IMR-90 (cell line): ENCODE measurements around the gene ADAMTS8. TPM values are rescaled to one million over a fixed set of nuclear protein-coding genes. Genes with fewer than 3 reads are reported as not detected.

Experiments
- ATAC-seq: fragments of 200-7000 bp; cut with Tn5 transposase; 2 replicates; pipeline ENCODE4 v1.9.1; 2020; ENCODE audit warnings: low read depth, mild to moderate bottlenecking, moderate library complexity
- BruUV-seq: library from RNA; stranded (reverse); fragments of 400-500 nt; replicated peaks from 2 replicates; lab custom pipeline; 2021; lab: Mats Ljungman, UMichigan
- CTCF ChIA-PET: fragments of 300-600 bp; formaldehyde crosslinking; extraction: SDS; loops from one replicate; lab custom pipeline; 2021; ENCODE audit warnings: antibody characterized with exemption; lab: Yijun Ruan, JAX
- POLR2A ChIA-PET: fragments of 300-600 bp; sonication (Branson Sonifier 250); formaldehyde crosslinking; loops from one replicate; lab custom pipeline; 2022; ENCODE audit warnings: antibody characterized with exemption; ENCODE audit not compliant: unreplicated experiment; lab: Charles Lee
- DNase-seq: peaks from one replicate; pipeline ENCODE4 v3.0.0; 2013
- H2AFZ ChIP-seq: replicated peaks from 2 replicates; pipeline ENCODE3; 2013; ENCODE audit warnings: low read length, mild to moderate bottlenecking; ENCODE audit not compliant: poor library complexity
- H2AK5ac ChIP-seq: 2 replicates; pipeline ENCODE4 v1.6.1; 2013; ENCODE audit warnings: low read depth, low read length, inconsistent platforms
- H2AK9ac ChIP-seq: replicated peaks from 2 replicates; pipeline ENCODE3; 2013; ENCODE audit warnings: mild to moderate bottlenecking, low read depth, low read length, moderate library complexity; ENCODE audit not compliant: poor library complexity
- H2BK120ac ChIP-seq: 2 replicates; pipeline ENCODE4 v1.6.1; 2013; ENCODE audit warnings: low read depth, low read length, inconsistent platforms
- H2BK15ac ChIP-seq: 3 replicates; pipeline ENCODE4 v1.6.1; 2013; ENCODE audit warnings: low read depth, low read length, inconsistent platforms
- H2BK20ac ChIP-seq: 2 replicates; pipeline ENCODE4 v1.6.1; 2013; ENCODE audit warnings: low read depth, mild to moderate bottlenecking, inconsistent platforms, low read length, moderate library complexity
- H2BK5ac ChIP-seq: 2 replicates; pipeline ENCODE4 v1.6.1; 2013; ENCODE audit warnings: mild to moderate bottlenecking, low read depth, low read length, inconsistent platforms; ENCODE audit not compliant: poor library complexity, severe bottlenecking
- H3K14ac ChIP-seq: replicated peaks from 2 replicates; pipeline ENCODE4 v1.6.1; 2013; ENCODE audit warnings: low read depth, low read length, inconsistent platforms
- H3K18ac ChIP-seq: 2 replicates; pipeline ENCODE4 v1.6.1; 2013; ENCODE audit warnings: low read depth, low read length, control low read depth
- H3K23ac ChIP-seq: 2 replicates; pipeline ENCODE4 v1.6.1; 2013; ENCODE audit warnings: low read depth, low read length, inconsistent platforms
- H3K27ac ChIP-seq: 2 replicates; pipeline ENCODE4 v1.5.1; 2013; ENCODE audit warnings: mild to moderate bottlenecking, control low read depth, low read length; ENCODE audit not compliant: insufficient read depth
- H3K27me3 ChIP-seq: 2 replicates; pipeline ENCODE4 v1.6.1; 2013; ENCODE audit warnings: low read length; ENCODE audit not compliant: control insufficient read depth, insufficient read depth
- H3K36me3 ChIP-seq: 2 replicates; pipeline ENCODE4 v1.6.1; 2013; ENCODE audit warnings: low read length, mixed read lengths; ENCODE audit not compliant: control insufficient read depth, insufficient read depth
- H3K4ac ChIP-seq: 2 replicates; pipeline ENCODE4 v1.6.1; 2013; ENCODE audit warnings: low read depth, low read length, inconsistent platforms
- H3K4me1 ChIP-seq: 2 replicates; pipeline ENCODE4 v1.6.1; 2013; ENCODE audit warnings: low read length, mixed read lengths; ENCODE audit not compliant: control insufficient read depth, insufficient read depth
- H3K4me2 ChIP-seq: 2 replicates; pipeline ENCODE4 v1.6.1; 2013; ENCODE audit warnings: low read depth, mild to moderate bottlenecking, control low read depth, low read length, moderate library complexity
- H3K4me3 ChIP-seq: 2 replicates; pipeline ENCODE4 v1.5.1; 2013; ENCODE audit warnings: low read depth, mild to moderate bottlenecking, control low read depth, low read length, moderate library complexity; ENCODE audit not compliant: insufficient read depth
- H3K56ac ChIP-seq: 2 replicates; pipeline ENCODE4 v1.6.1; 2013; ENCODE audit warnings: low read length, inconsistent platforms; ENCODE audit not compliant: insufficient read depth; ENCODE audit errors: extremely low read depth
- H3K79me1 ChIP-seq, 2 experiments: 2 replicates each; pipeline ENCODE4 v1.6.1; 2013; ENCODE audit warnings: low read length in 2 of 2, inconsistent platforms in 1 of 2, low read depth in 1 of 2
- H3K9ac ChIP-seq: 2 replicates; pipeline ENCODE4 v1.6.1; 2013; ENCODE audit warnings: low read depth, low read length, control low read depth
- H3K9me1 ChIP-seq: 2 replicates; pipeline ENCODE4 v1.6.1; 2013; ENCODE audit warnings: low read length, inconsistent platforms; ENCODE audit not compliant: insufficient read depth
- H3K9me3 ChIP-seq: 2 replicates; pipeline ENCODE4 v1.6.1; 2013; ENCODE audit warnings: low read length; ENCODE audit not compliant: control insufficient read depth, insufficient read depth
- H4K20me1 ChIP-seq: 2 replicates; pipeline ENCODE4 v1.6.1; 2013; ENCODE audit warnings: low read length, inconsistent platforms; ENCODE audit not compliant: insufficient read depth
- H4K5ac ChIP-seq: 2 replicates; pipeline ENCODE4 v1.6.1; 2013; ENCODE audit warnings: mild to moderate bottlenecking, low read depth, low read length, control low read depth
- H4K8ac ChIP-seq, 2 experiments: 2 replicates each; pipeline ENCODE4 v1.6.1; 2013; ENCODE audit warnings: low read depth in 2 of 2, low read length in 2 of 2, control low read depth in 1 of 2, inconsistent platforms in 1 of 2
- H4K91ac ChIP-seq: 2 replicates; pipeline ENCODE4 v1.6.1; 2013; ENCODE audit warnings: low read depth, low read length, inconsistent platforms; ENCODE audit not compliant: insufficient read depth
- BHLHE40 ChIP-seq: fragments of 150-350 bp; IDR thresholded peaks from 2 replicates; pipeline ENCODE4 v1.6.1; 2016; ENCODE audit warnings: mild to moderate bottlenecking, low read depth, low read length
- CEBPB ChIP-seq: IDR thresholded peaks from 2 replicates; pipeline ENCODE4 v1.6.1; 2012; ENCODE audit warnings: low read depth, low read length, improper control_type of control experiment
- CHD1 ChIP-seq: IDR thresholded peaks from 2 replicates; pipeline ENCODE4 v1.6.1; 2012; ENCODE audit warnings: low read depth, low read length, improper control_type of control experiment
- NFE2L2 ChIP-seq: fragments of 150-350 bp; IDR thresholded peaks from 2 replicates; pipeline ENCODE4 v1.6.1; 2016; ENCODE audit warnings: low read depth, mild to moderate bottlenecking, low read length
- POLR2A ChIP-seq: IDR thresholded peaks from 2 replicates; pipeline ENCODE4 v1.6.1; 2012; ENCODE audit warnings: mild to moderate bottlenecking, low read depth, low read length
- RCOR1 ChIP-seq: IDR thresholded peaks from 2 replicates; pipeline ENCODE4 v1.6.1; 2012; ENCODE audit warnings: mild to moderate bottlenecking, low read length, improper control_type of control experiment; ENCODE audit not compliant: insufficient replicate concordance
- WGBS, 2 experiments: methylation state at CpG; one replicate each; pipeline versions ENCODE4 v1.1.5 to v1.1.7; 2013; ENCODE audit warnings: missing lambda C conversion rate in 2 of 2; ENCODE audit not compliant: insufficient read length in 1 of 2; ENCODE audit errors: extremely low coverage in 2 of 2; 5-methylcytosine and 5-hydroxymethylcytosine counted together
- dilution Hi-C: fragments of 300-500 bp; cut with HindIII; formaldehyde crosslinking; loops from one replicate; pipeline ENCODE4 v1.14.3; 2018; ENCODE audit warnings: low sequenced_read_pairs; ENCODE audit not compliant: unreplicated experiment
- in situ Hi-C: fragments of 300-500 bp; cut with MboI; formaldehyde crosslinking; loops from 3 replicates; pipeline ENCODE4 v1.14.3; 2019; ENCODE audit warnings: low sequenced_read_pairs, inconsistent platforms, mixed read lengths
- intact Hi-C: fragments of 100-400 bp; cut with micrococcal nuclease; formaldehyde crosslinking; loops from 2 replicates; pipeline ENCODE4 v1.10.0; 2022
- polyA plus RNA-seq, 3 experiments: library from polyadenylated mRNA; depleted of rRNA; stranded (reverse); fragments of >200 nt; gene quantifications; 2 replicates each; pipeline ENCODE4 v1.2.3, GENCODE V29; 2012; ENCODE audit warnings: low replicate concordance in 1 of 3
- total RNA-seq: library from RNA; depleted of rRNA; stranded (reverse); fragments of >200 nt; gene quantifications from 2 replicates; pipeline ENCODE4 v1.2.3, GENCODE V29; 2012
- TF ChIP-seq, protein P1 (sequence below): fragments of 150-350 bp; IDR thresholded peaks from 2 replicates; pipeline ENCODE4 v1.6.1; 2017; ENCODE audit warnings: mild to moderate bottlenecking, antibody characterized with exemption, low read length, low read depth

Gene ADAMTS8
- total and polyA plus RNA-seq, 2 of the 4 experiments (the other 2 are of a cell fraction), result under 0.01 to 0.60 TPM

DNA sequence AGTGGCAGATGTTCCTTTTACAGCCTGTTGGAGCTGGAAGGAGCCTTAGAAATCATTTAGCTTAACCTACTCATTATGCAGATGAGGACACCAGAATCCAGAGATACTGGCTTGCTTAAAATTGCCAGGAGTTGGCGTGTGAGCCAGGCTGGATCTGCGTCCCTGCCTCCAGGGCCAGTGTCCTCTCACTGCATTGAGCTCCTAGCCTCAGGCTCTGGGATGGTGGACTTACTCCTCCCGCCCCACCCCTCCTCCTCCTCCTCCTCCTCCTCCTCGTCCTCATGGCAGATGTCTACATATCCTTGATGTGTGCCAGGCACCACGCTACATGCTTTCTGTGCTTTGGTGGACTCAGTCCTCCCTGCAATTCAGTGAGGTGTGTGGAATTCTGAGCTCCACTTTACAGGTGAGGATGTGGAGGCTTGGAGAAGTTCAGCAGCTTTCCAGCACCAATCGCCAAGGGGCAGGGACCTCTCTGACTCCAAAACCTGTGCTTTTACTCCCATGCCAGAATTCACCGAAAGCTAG, 44.1 kb upstream of the ADAMTS8 start:
- H3K4ac ChIP-seq, result no peak overlapping the region
- BruUV-seq, result no TSS peak
- no peak overlapping the region for H4K91ac ChIP-seq
- intact Hi-C loops, result no loop called here
- no peaks in the 10 kb centered on the region for H3K79me1 ChIP-seq
- no peak for ATAC-seq
- peaks cover 77% of the 10 kb centered on the region for H3K36me3 ChIP-seq
- no peak overlapping the region for H2BK120ac ChIP-seq
- H2AFZ ChIP-seq, result no peak overlapping the region
- dilution Hi-C loops, result no loop called here
- no peak overlapping the region for H3K4me3 ChIP-seq
- H3K9me1 ChIP-seq, result peaks cover 17% of the 10 kb centered on the region
- in situ Hi-C loops, result no loop called here
- H2BK5ac ChIP-seq, result no peak overlapping the region
- no peak overlapping the region for H3K4me2 ChIP-seq
- no peak overlapping the region for H3K27ac ChIP-seq
- no peak overlapping the region for H4K8ac ChIP-seq
- no peak overlapping the region for H3K18ac ChIP-seq
- 95% methylated on average over 2 of the region's 7 CpGs; no CpG with 5 or more reads in 1 of the 2 experiments for WGBS, 2 experiments
- no peaks in the 10 kb centered on the region for H3K9me3 ChIP-seq
- H4K20me1 ChIP-seq, result no peaks in the 10 kb centered on the region
- TF ChIP-seq, protein P1, sequence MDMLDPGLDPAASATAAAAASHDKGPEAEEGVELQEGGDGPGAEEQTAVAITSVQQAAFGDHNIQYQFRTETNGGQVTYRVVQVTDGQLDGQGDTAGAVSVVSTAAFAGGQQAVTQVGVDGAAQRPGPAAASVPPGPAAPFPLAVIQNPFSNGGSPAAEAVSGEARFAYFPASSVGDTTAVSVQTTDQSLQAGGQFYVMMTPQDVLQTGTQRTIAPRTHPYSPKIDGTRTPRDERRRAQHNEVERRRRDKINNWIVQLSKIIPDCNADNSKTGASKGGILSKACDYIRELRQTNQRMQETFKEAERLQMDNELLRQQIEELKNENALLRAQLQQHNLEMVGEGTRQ, result no peak
- TF ChIP-seq RCOR1, result no peak
- no peak for TF ChIP-seq POLR2A
- TF ChIP-seq BHLHE40, result no peak
- no peak for TF ChIP-seq CHD1
- TF ChIP-seq NFE2L2, result no peak
- no peak for TF ChIP-seq CEBPB
- H2AK5ac ChIP-seq, result no peak overlapping the region
- H3K14ac ChIP-seq, result no peak overlapping the region
- no peaks in the 10 kb centered on the region for H3K27me3 ChIP-seq
- H3K4me1 ChIP-seq, result peaks cover 18% of the 10 kb centered on the region
- POLR2A ChIA-PET, result no interaction called here
- H2AK9ac ChIP-seq, result no peak overlapping the region
- H2BK20ac ChIP-seq, result no peak overlapping the region
- no peak overlapping the region for H4K5ac ChIP-seq
- no peak for DNase-seq
- H3K56ac ChIP-seq, result no peak overlapping the region
- no peak overlapping the region for H3K23ac ChIP-seq
- H3K9ac ChIP-seq, result no peak overlapping the region
- CTCF ChIA-PET, result no interaction called here
- H2BK15ac ChIP-seq, result no peak overlapping the region
